Urinary bladder (tissue), 4 donors: Measurements from ENCODE around the gene SPEG. TPM values are rescaled to one million over a fixed set of nuclear protein-coding genes. Genes with fewer than 3 reads are reported as not detected.

Experiments
- DNase-seq: peaks from one replicate; pipeline ENCODE4 v3.0.0-alpha.2; 2015; ENCODE audit errors: extremely low spot score
- H3K27ac ChIP-seq: one replicate; pipeline ENCODE4 v1.5.1; 2013; ENCODE audit warnings: low read depth, mild to moderate bottlenecking, moderate library complexity
- H3K36me3 ChIP-seq: one replicate; pipeline ENCODE4 v1.6.1; 2013; ENCODE audit warnings: mild to moderate bottlenecking, moderate library complexity; ENCODE audit not compliant: insufficient read depth
- H3K4me1 ChIP-seq: one replicate; pipeline ENCODE4 v1.6.1; 2013; ENCODE audit warnings: mild to moderate bottlenecking, moderate library complexity; ENCODE audit not compliant: insufficient read depth
- H3K4me3 ChIP-seq: one replicate; pipeline ENCODE4 v1.5.1; 2013; ENCODE audit warnings: low read depth, low read length
- WGBS: extraction: QIAGEN DNeasy Blood & Tissue Kit; methylation state at CpG from one replicate; pipeline ENCODE4 v1.1.7; 2013; 5-methylcytosine and 5-hydroxymethylcytosine counted together
- polyA plus RNA-seq: library from polyadenylated mRNA; stranded (reverse); fragments of 200-250 nt; gene quantifications from one replicate; pipeline ENCODE4 v1.2.3, GENCODE V29; 2013
- total RNA-seq: library from RNA; depleted of rRNA; stranded (reverse); fragments of >200 nt; gene quantifications from one replicate; pipeline ENCODE4 v1.2.3, GENCODE V29; 2014
- donor health status: healthy with polysubstance abuse.
- donor health status: healthy.

SPEG gene
- total and polyA plus RNA-seq, 2 donors = 31.2 to 226 TPM

DNA sequence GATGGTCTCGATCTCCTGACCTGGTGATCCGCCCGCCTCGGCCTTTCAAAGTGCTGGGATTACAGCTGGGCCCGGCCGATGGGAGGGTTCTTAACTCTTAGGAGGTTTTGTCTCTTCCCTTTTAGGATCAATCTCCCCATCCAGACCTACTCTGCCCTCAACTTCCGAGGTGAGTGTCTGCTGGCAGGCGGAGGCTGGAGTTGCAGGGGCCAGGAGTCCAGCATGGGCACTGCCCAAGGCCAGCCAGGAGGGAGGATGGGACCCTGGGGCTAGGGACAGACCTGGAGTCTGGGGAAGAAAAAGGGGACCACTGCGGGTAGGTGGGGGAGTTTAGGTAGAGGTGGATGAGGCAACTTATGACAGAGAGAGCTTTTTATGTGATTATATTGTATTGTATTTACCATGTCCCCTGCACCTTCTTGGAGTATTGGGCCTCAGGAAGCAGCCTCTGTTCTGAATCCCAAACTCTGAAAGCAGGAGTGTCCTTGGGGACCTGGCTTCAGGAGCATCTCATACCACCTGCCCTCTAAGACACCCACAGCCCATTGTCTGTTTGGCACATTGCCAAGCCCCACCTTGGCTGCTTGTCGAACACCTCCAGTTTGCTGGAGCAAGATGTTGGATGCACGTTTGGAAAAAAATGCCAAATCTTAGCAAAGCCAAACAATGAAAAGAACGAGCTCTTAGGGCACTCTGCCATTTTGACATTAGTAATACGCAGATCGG, 10.8 kb upstream of the SPEG start:
- no peak for DNase-seq
- H3K36me3 ChIP-seq = no peaks in the 10 kb centered on the region
- 46% methylated on average over 14 of the region's 14 CpGs for WGBS
- no peak overlapping the region for H3K4me3 ChIP-seq
- H3K4me1 ChIP-seq = no peaks in the 10 kb centered on the region
- H3K27ac ChIP-seq = no peak overlapping the region

DNA sequence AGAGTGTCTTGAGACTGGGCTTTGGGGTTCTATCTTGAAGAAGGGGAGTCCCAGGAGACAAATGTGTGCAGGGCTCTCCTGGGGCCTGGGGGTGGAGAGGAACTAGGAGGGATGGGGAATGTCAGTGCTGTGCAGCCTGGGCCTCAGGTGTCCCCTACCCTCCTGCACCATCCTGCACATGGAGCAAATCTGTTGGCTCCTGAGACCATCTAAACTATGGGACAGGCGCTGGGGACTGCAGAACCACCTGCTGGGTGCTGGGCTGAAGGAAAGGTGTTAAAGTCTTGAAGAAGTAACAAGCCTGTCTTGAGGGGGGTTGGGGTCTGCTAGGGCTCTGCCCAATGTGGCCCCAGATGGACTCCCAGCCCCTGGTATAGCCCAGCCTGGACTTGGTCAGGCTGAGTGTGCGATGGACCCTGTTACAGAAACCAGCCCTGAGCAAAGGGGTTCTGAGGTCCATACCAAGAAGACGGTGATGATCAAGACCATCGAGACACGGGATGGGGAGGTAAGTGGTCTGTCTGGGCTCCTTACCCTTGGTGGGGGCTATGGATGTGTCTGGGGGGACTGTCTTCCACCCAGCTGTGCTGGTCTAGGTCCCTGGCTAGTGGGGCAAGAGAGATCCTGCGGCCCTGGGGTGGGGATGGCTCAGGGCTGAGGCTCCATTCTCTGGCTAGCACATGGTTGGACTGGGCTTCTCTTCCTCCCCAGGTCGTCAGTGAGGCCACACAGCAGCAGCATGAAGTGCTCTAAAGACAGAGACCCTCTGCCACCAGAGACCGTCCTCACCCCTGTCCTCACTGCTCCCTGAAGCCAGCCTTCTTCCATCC, 9.2 kb upstream of the SPEG start:
- no peak overlapping the region for H3K4me3 ChIP-seq
- DNase-seq = no peak
- H3K4me1 ChIP-seq = no peaks in the 10 kb centered on the region
- no peak overlapping the region for H3K27ac ChIP-seq
- WGBS = 75% methylated on average over 8 of the region's 8 CpGs
- no peaks in the 10 kb centered on the region for H3K36me3 ChIP-seq

- H3K4me1 ChIP-seq = no peaks in the 10 kb centered on the region
- no peak for DNase-seq
- no peak overlapping the region for H3K4me3 ChIP-seq
- WGBS = 73% methylated on average over 7 of the region's 7 CpGs
- no peak overlapping the region for H3K27ac ChIP-seq
- no peaks in the 10 kb centered on the region for H3K36me3 ChIP-seq
These were observed 8.6 kb upstream of the SPEG start for GRCh38 chr2:219426068-219426443.

- no peak overlapping the region for H3K4me3 ChIP-seq
- H3K27ac ChIP-seq = no peak overlapping the region
- 70% methylated on average over 7 of the region's 7 CpGs for WGBS
- no peak for DNase-seq
- H3K4me1 ChIP-seq = no peaks in the 10 kb centered on the region
- no peaks in the 10 kb centered on the region for H3K36me3 ChIP-seq
These were observed 8.0 kb upstream of the SPEG start for GRCh38 chr2:219426534-219427136.

DNA sequence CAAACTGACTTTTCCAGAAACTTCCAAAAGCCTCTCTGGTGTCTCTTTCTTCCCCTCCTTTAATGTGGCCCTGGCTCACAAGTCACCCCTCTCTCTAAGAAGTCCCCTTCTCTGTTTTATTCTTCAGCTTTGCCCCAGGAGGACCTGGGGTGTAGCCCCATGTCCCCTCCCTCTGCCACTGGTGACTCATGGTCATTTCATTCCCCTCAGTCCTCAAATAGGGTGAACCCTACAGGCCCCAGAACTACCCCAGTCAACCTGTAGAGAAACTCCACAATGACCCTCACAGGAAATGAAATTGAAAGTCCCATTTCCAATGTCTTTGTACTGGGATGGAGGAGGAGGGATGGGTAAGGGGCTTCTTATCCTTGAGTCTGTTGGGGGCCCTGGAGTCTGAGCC, 6.2 kb upstream of the SPEG start:
- Histone ChIP-seq H3K36me3 (no peaks in the 10 kb centered on the region), H3K4me1 (no peaks in the 10 kb centered on the region), H3K4me3 (no peak overlapping the region), H3K27ac (no peak overlapping the region)
- DNase-seq = no peak

- no peak overlapping the region for H3K27ac ChIP-seq
- H3K4me3 ChIP-seq = no peak overlapping the region
- 81% methylated on average over 7 of the region's 7 CpGs for WGBS
- no peaks in the 10 kb centered on the region for H3K36me3 ChIP-seq
- no peak for DNase-seq
- H3K4me1 ChIP-seq = no peaks in the 10 kb centered on the region
These were observed 4.6 kb upstream of the SPEG start for GRCh38 chr2:219429958-219430606.

GRCh38 chr2:219430633-219431615, 3.7 kb upstream of the SPEG start:
- Histone ChIP-seq H3K4me3 (no peak overlapping the region), H3K4me1 (no peaks in the 10 kb centered on the region), H3K27ac (no peak overlapping the region), H3K36me3 (no peaks in the 10 kb centered on the region)
- DNase-seq = no peak
- 45% methylated on average over 9 of the region's 9 CpGs for WGBS

DNA sequence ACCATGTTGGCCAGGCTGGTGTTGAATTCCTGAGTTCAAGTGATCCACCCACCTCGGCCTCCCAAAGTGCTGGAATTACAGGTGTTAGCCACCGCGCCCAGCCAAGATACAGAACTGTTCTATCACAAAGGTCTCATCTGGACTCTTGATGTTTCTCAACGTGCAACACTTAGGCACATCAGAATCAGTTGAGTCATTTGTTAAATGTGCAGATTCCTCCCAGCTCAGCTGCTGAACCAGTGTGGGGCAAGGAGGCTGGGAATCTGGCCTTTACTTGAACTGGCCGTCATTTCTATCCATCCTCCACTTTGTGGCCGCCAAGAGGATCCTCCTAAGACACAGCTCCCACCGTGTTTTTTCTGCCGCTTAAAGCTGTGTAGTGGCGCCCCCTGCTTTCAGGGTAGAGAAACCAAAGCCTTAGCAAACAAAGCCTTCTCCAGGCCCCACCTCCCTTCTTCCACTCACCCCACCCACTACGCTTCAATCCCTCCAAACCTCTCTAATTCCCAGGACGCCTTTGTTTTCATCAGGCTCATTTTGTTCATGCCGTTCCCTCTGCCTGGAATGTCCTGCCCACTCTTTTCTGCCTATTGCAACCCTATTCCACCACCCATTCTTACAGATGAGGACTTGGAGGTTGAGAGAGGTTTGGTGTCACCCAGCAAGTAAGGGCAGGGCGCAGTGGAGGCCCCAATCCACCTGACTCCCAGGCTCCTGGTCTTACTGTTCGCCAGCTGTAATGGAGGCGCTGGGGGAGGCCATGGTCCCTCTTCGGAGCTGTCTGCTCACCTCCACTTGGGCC, 776 bp upstream of the SPEG start:
- Histone ChIP-seq H3K27ac (no peak overlapping the region), H3K4me3 (no peak overlapping the region), H3K36me3 (no peaks in the 10 kb centered on the region), H3K4me1 (no peaks in the 10 kb centered on the region)
- no peak for DNase-seq
- 59% methylated on average over 16 of the region's 16 CpGs for WGBS

GRCh38 chr2:219434468-219434717, 250 bp upstream of the SPEG start:
- DNase-seq = no peak
- WGBS = 17% methylated on average over 9 of the region's 9 CpGs
- H3K4me3 ChIP-seq = no peak overlapping the region
- H3K36me3 ChIP-seq = no peaks in the 10 kb centered on the region
- no peaks in the 10 kb centered on the region for H3K4me1 ChIP-seq
- no peak overlapping the region for H3K27ac ChIP-seq

GRCh38 chr2:219435701-219436100, 1.1 kb downstream of the SPEG start:
- Histone ChIP-seq H3K4me1 (no peaks in the 10 kb centered on the region), H3K36me3 (no peaks in the 10 kb centered on the region), H3K4me3 (no peak overlapping the region), H3K27ac (no peak overlapping the region)
- no peak for DNase-seq
- WGBS = 89% methylated on average over 6 of the region's 6 CpGs

- no peaks in the 10 kb centered on the region for H3K36me3 ChIP-seq
- WGBS = 74% methylated on average over 5 of the region's 5 CpGs
- H3K4me3 ChIP-seq = no peak overlapping the region
- no peak for DNase-seq
- no peaks in the 10 kb centered on the region for H3K4me1 ChIP-seq
- H3K27ac ChIP-seq = no peak overlapping the region
These were observed 1.8 kb downstream of the SPEG start for GRCh38 chr2:219436491-219436890.

- H3K4me1 ChIP-seq = no peaks in the 10 kb centered on the region
- 56% methylated on average over 3 of the region's 3 CpGs for WGBS
- no peak for DNase-seq
- H3K36me3 ChIP-seq = no peaks in the 10 kb centered on the region
- H3K27ac ChIP-seq = no peak overlapping the region
- no peak overlapping the region for H3K4me3 ChIP-seq
These were observed 2.5 kb downstream of the SPEG start for GRCh38 chr2:219437141-219437540.
